Peyer's patch (tissue), 4 donors: ENCODE data around the gene TSPAN18.

ENCODE experiments used
- CTCF ChIP-seq, 6 experiments: fragments of 450-650 bp in 4 of 6; fragments of 200-600 bp in 2 of 6; sonication (generic) in 1 of 6; IDR thresholded peaks; one replicate each; pipeline ENCODE4 v1.5.1; 2017 to 2019; ENCODE audit warnings: antibody characterized with exemption in 6 of 6, mild to moderate bottlenecking in 3 of 6, moderate library complexity in 1 of 6
- POLR2A ChIP-seq, 2 donors: fragments of 450-650 bp; IDR thresholded peaks; one replicate each; pipeline ENCODE4 v1.5.1; 2017; ENCODE audit warnings: antibody characterized with exemption in 2 of 2, mild to moderate bottlenecking in 2 of 2, moderate library complexity in 2 of 2

DNA sequence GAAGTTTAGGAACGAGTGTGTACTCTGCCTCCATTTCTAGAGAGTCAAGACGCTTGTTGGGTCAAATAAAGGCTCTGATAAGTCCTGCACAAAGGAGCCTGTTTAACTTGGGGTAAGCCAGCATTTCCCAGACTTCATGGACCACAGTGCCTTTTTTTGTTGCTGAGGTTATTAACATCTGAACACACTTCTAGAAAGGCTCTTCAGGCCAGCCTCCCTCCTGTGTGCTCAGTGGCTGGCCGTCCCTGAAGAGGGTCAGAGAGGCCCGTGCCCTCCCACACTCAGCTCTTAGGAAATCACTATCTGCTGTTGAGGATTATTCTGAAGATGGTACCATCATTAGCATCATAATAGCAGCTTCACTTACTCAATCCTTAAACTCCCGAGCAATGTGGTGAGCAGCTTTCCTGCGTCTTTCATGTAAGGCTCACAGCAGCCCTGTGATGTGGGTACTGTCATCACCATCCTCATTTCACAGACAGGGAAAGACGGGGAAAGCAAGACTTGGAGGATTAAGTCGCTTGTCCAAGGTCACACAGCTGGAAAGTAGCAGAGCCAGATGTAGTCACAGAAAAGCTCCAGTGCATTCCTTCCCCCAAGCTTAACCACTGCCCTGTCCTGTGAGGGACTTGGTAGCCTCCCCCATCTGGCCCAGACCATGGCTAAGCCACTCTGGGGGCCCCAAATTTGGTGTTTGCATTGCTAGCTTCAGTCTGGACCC is 71.3 kb downstream of the TSPAN18 start:
- TF ChIP-seq POLR2A (IDR thresholded peaks at IDR 0.05), result no peak
- TF ChIP-seq CTCF (IDR thresholded peaks at IDR 0.05), result no peak
